GM18507 (cell line): Measurements from ENCODE around the gene CRIM1.

ENCODE experiments used
- DNase-seq: peaks from one replicate; pipeline ENCODE4 v3.0.0; 2011; ENCODE audit warnings: low read depth; ENCODE audit not compliant: insufficient read length; ENCODE audit errors: extremely low spot score
- FAIRE-seq: peaks from 2 replicates; lab custom pipeline; 2011; peaks lifted over from hg19 to GRCh38; lab: Jason Lieb, UNC

Gene CRIM1

DNA sequence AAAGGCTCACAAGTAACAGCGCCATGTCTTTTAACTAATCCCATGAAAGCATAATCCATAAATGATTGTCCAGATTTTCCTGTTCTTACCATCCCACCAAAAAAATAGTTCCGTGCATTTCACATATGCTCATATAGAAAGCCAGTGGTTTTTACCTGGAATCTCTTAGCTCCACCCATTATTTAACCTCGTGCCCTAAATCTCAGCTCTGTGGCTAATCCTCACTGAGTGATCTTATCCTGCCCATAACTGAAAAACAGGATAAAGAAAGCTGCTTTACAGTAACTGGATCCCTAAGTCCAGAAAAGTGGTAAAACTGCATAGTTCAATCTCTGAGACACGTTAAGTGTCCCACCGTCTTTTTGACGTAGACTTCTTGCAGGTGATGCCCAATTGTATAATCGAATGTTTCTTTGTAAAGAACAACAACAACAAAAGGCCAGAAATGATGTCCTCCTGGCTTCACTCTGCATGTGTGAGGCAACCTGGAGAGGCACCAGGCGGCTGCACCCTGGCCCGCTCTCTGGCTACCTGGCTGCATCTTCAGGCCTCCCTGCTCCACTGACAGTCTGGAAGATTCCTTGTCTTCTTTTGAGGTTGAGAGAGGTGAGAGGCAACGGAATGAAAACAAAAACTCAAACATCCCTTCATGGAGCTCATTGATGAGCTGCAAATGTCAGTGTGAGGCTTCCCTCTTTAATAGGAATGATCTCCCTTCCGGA lies 203.8 kb downstream of the CRIM1 start:
- no peak for FAIRE-seq
- DNase-seq, result no peak

- no peak for FAIRE-seq
- DNase-seq, result no peak
Observed at GRCh38 chr2:36560726-36561125, 205.1 kb downstream of the CRIM1 start.

DNA sequence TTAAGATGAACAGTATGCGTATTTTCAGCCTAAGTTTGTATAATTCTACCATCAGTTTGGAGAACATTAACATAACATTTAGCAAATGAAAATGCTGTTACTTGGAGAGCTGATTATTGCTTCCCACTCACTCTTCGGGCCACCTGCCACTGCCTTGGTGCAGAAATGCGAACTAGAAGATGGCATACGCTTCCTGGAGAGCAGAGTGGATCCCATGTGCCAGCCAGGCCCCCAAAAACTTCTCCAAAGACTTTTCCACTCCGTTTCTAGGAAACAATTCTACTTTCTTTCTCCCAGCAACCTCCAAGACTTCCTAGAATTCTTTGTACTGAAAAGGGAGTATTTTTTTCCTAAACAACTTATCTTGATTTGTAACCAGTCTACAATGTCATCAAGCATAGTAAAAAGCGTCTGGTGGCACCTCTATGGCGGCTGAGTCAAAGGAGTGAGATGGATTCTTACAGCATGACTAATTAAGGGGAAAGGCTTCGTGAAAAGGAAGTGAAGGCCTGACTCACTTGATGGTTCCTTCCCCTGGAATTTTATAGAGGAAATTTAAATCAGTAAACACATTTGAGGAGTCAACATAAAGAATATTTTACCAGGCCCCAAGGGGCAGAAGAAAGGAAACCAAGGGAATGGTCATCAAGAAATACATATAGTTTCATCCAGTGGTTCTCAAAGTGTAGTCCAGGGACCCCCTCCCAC lies 205.8 kb downstream of the CRIM1 start:
- no peak for DNase-seq
- FAIRE-seq, result no peak

- no peak for DNase-seq
- no peak for FAIRE-seq
Observed at GRCh38 chr2:36562240-36562639, 206.7 kb downstream of the CRIM1 start.

DNA sequence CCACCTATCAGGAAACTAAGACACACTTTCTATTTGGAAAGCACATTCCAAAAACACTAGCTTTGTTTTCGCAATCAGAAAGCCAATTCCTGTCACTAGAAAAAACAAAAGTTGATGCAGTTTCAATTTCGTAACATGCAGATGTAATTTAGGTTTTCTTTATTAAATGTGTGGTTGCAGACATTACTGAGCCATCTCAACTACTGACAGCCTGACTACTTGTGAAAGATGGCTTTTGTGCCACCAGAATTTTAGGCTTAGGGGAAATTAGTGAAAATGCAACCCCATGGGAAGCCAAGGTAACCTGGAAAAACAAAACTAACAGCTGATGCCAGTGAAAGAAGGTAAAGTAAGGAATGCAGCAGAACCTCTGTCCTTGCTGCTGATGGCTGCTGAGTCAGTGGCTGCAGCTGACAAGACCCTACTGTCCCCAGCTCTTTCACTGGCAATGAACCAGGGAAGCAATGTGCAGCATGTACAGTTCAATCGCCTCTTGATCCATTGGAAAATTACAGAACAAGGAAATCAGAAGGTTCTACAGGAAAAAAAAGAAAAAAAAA lies 207.5 kb downstream of the CRIM1 start:
- no peak for DNase-seq
- FAIRE-seq, result no peak

DNA sequence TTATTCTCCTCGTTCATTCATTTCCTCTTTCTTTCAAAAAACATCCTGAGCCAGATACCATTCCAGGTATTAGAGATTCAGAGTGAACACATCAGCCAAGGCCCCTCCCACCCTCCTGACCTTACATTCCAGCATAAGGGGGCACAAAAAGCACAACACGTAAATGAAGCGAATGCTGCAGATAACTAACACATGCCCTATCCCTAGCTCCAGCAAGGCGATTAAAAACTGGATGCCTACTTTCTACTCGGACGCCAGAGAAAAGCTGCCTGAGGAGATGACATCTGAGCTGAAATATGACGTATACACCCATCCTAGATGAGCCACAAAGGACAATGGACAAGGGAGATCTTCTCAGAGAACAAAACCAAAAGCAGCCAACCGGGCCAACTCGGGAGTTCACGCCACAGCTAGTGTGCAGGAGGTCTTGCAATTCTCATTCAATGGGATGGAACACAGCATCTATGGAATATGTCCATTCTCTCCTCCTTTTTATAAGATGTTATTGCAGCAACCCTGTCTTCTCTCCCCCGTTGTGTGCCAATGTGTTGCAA lies 208.9 kb downstream of the CRIM1 start:
- FAIRE-seq, result no peak
- no peak for DNase-seq

GRCh38 chr2:36565712-36566111 lies 210.1 kb downstream of the CRIM1 start:
- no peak for FAIRE-seq
- no peak for DNase-seq

GRCh38 chr2:36566887-36567286 lies 211.3 kb downstream of the CRIM1 start:
- no peak for DNase-seq
- FAIRE-seq, result no peak

DNA sequence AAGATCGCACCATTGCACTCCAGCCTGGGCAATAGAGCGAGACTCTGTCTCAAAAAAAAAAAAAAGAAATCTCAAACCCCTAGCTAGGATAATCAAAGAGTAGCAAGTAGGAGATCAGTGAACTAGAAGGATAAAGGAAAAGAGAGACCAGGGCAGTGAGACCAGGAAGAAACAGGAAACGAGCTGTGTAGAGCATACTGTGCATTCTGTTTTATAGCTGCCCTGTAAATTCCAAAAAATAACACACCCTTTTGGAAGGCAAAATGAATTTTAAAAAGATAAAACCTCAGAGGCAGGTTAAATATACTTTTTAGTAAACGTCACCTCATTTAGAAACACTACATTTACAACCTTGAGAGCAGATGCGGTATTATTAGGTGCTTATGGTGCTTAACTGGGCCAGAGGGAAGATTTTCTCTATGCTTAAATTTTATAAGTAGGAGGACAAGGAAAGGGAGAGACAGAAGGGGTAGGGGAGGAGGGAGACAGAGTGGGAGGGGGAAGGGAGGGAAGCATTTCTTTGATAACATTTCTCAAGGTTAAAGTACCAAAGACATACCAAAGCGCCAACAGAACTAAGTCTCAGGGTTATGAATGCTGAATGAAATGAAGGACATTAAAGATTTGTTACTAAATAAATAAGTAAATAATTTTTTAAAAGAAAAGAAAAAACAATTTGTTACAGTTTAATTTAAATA lies 212.3 kb downstream of the CRIM1 start:
- FAIRE-seq, result no peak

DNA sequence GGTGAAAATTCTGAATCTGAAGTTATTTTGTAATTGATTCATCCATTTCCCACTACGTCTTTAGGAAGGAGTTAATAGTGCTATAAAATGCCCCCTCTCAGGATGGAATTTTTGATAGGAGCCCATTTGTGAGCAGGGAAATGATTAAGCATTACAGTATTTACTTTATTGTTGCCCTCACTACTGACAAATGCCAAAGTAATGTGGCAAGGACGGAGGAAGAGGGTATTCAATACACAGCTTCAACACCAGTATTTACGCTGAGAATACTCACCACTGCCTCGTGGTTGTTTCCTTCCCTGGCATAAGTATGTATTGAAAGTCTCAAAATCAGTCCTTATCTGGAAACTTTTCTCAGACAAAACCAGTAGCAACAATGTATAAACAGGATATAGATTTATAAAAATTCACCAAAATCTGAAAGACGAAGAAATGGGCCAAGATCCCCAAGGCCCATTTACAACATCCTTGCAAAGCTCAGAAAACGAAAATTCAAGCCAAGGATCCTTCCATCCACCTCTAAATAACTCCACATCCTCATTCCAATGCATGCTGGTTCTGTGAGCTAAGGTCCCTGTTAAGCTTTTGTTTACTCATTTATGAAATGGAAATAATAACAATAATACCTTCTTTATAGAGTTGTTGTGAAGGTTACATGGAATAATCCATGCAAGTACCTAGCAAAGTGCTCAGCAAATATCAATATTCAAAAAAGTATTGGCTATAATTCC lies 213.1 kb downstream of the CRIM1 start:
- DNase-seq, result no peak
- FAIRE-seq, result no peak

More for the DNA sequence above, 212.3 kb downstream of the CRIM1 start:
- no peak for DNase-seq

DNA sequence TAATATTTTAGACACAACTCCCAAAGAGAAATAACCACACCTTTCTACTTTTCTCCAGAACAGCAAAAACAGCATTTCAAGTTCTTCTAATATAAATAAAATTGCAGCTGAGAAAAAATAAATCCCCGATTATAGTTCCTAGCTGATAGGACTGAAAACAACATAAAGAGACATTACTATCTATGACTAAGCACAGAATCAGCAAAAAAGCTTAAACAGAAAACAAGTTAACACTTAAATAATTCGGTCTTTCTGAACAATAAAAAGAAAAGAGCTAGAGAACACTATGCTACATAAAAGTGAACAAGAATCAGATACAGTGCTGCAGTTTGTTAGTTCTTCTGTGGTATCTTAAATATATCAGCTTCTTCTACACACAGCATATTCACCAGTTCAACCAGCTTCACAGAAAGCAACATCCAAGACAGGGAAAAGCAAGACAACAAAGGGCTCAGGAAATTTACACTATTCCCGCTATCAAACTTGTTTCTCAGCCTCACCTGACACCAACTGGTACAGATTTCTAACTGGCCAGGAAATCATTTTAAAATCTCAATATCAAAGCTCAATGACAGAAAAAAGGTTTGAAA lies 213.8 kb downstream of the CRIM1 start:
- DNase-seq, result no peak
- no peak for FAIRE-seq

DNA sequence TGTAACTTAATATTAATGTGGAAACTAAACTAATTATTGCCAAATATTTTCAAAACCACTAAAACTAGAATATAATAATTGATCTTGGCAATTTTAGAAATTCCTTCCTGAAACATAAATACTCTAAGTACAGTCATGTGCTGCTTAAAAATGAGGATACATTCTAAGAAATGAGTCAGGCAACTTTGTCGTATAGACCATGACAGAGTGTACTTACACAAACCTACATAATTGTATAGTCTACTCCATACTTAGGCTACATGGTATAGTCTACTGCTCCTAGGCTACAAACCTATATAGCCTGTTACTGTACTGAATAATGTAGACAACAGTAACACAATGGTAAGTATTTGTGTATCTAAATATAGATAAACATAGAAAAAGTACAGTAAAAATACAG lies 214.8 kb downstream of the CRIM1 start:
- FAIRE-seq (no peak), DNase-seq (no peak)

DNA sequence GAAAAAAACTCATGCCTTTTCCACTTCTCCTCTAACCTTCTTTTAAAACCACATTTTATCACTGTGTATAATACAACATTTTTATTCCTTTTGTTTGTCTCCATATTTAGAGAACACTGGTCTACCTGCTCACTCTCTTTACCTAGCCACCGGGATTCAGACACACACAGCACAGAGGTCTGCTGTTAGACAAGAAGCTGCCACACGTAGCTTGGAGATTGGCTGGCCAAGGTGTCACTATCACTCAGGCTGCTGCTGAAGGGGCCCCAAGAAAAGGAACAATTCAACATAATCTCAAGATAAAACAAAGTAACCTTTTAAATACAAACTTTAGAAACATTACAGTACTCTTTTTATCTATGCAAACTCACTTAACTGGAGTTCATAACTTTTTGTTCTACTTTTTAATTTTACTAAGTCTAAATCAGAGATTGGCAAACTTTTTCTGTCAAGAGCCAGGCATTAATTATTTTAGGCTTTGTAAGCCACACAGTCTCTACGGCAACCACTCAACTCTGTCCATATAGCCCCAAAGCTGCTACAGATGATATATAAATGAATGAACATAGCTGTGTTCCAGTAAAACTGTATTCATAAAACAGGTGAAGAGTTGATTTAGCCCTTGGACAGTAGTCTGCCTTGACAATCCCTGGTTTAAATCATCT lies 216.6 kb downstream of the CRIM1 start:
- DNase-seq (no peak), FAIRE-seq (no peak)

DNA sequence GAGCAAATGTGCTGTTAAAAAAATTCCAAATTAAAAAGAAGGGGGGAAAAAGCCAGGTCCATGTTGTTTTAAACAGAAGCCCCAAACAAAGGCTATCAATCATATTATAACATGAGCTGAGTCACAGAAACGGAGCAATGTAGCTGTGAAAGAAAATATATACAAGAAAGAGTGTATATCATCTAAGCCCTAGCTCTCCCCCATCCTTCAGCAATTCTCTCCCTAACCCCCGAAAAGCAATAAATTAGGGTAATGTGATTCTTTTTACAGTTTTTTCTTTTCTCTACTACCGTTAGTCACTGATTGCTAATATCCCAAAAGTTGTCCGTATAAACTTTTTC lies 217.1 kb downstream of the CRIM1 start:
- FAIRE-seq, result no peak

DNA sequence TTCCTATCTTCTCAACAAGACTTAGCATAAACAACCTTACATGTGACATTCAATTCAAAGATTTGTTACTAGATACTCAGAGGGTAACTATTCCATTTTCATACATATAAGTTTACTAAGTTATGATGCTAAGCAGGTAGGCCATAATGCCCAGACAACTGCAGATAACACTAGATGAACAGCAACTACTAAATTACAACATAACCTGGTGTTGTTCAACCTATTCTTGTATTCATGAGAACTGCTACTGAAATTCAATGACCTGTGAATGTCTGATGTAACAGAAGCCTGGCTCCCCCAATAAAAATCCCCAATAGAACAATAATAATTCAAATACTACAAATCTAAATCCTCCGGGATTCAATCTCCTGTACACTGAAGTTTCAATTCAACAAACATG lies 217.6 kb downstream of the CRIM1 start:
- FAIRE-seq (no peak), DNase-seq (no peak)

More for the DNA sequence above, 217.1 kb downstream of the CRIM1 start:
- no peak for DNase-seq

DNA sequence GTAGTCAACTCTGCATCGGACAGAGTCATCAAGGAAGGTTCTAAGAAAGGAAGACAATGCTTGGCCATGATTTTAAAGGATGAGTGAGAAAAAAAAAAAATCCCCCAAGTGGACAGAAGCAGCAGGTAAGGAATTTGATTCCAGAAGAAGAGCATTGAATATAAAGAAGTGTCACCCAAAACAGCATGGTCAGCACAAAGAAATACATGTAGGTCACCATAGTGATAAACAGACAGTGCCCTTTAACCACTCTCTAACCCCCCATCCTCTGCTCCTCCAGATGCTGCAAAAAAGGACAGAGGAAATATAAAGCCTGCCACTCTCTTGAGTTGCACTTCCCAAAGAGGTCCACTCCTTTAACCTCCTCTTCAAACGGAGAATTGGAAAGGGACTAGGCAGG lies 219.0 kb downstream of the CRIM1 start:
- FAIRE-seq, result no peak
- no peak for DNase-seq

- FAIRE-seq (no peak), DNase-seq (no peak)
Observed at GRCh38 chr2:36577884-36578283, 222.3 kb downstream of the CRIM1 start.

GRCh38 chr2:36578343-36579296 lies 223.0 kb downstream of the CRIM1 start:
- DNase-seq (no peak), FAIRE-seq (no peak)
